Lung (tissue), 12 donors: ENCODE results near the gene AMZ1. TPM values are rescaled to one million over a fixed set of nuclear protein-coding genes. Genes with fewer than 3 reads are reported as not detected.

Experiments used
- ATAC-seq: fragments of 200-7000 bp; cut with Tn5 transposase; one replicate; pipeline ENCODE4 v1.9.1; 2020; ENCODE audit warnings: moderate number of reproducible peaks; ENCODE audit not compliant: insufficient read depth, low FRiP score
- DNase-seq, 3 donors: peaks; one replicate each; pipeline ENCODE4 v3.0.0-alpha.2; 2013 to 2017
- H3K27ac ChIP-seq, 2 donors: one replicate each; pipeline ENCODE4 v1.5.1; 2013; ENCODE audit warnings: mild to moderate bottlenecking in 2 of 2, moderate library complexity in 2 of 2, control low read depth in 1 of 2, inconsistent platforms in 1 of 2, low read depth in 1 of 2, low read length in 1 of 2
- H3K27me3 ChIP-seq, 3 donors: one replicate each; pipeline ENCODE4 v1.5.1; 2013; ENCODE audit warnings: low read length in 2 of 3; ENCODE audit not compliant: control insufficient read depth in 3 of 3, insufficient read depth in 3 of 3
- H3K36me3 ChIP-seq, 4 donors: one replicate each; pipeline ENCODE4 v1.5.1; 2013; ENCODE audit warnings: low read length in 4 of 4, mild to moderate bottlenecking in 1 of 4, moderate library complexity in 1 of 4; ENCODE audit not compliant: control insufficient read depth in 4 of 4, insufficient read depth in 4 of 4
- H3K4me1 ChIP-seq, 5 donors: one replicate each; pipeline ENCODE4 v1.5.1; 2013; ENCODE audit warnings: low read length in 5 of 5, mild to moderate bottlenecking in 2 of 5, moderate library complexity in 1 of 5; ENCODE audit not compliant: control insufficient read depth in 5 of 5, insufficient read depth in 5 of 5
- H3K4me3 ChIP-seq: one replicate; pipeline ENCODE4 v1.5.1; 2013; ENCODE audit warnings: mild to moderate bottlenecking, control low read depth, moderate library complexity
- H3K9ac ChIP-seq, 2 donors: one replicate each; pipeline ENCODE4 v1.5.1; 2013; ENCODE audit warnings: low read length in 2 of 2, control low read depth in 1 of 2; ENCODE audit not compliant: insufficient read depth in 1 of 2
- H3K9me3 ChIP-seq, 4 donors: one replicate each; pipeline ENCODE4 v1.5.1; 2013; ENCODE audit warnings: low read length in 3 of 4, mild to moderate bottlenecking in 1 of 4, moderate library complexity in 1 of 4; ENCODE audit not compliant: control insufficient read depth in 4 of 4, insufficient read depth in 3 of 4
- CTCF ChIP-seq: IDR thresholded peaks from 2 replicates; pipeline ENCODE4 v1.5.1; 2012; ENCODE audit warnings: mild to moderate bottlenecking; ENCODE audit errors: control extremely low read depth, extremely low read depth
- WGBS, 2 donors: extraction: QIAGEN DNeasy Blood & Tissue Kit; methylation state at CpG; one replicate each; pipeline ENCODE4 v1.1.7; 2013; 5-methylcytosine and 5-hydroxymethylcytosine counted together
- polyA plus RNA-seq, 2 donors: library from polyadenylated mRNA; stranded (reverse); fragments of 200-250 nt; gene quantifications; one replicate each; pipeline ENCODE4 v1.2.1, GENCODE V29; 2013
- total RNA-seq, 2 donors: library from RNA; depleted of rRNA in 1 of 2; stranded (reverse); fragments of >200 nt in 1 of 2; gene quantifications; one replicate each; pipeline ENCODE4 v1.2.1, GENCODE V29; 2014 to 2021
- donor health status: control.
- donor health status: control.
- donor health status: Bipolar disorder and iron deficiency.
- donor health status: healthy.
- donor health status: DM: yes; HTN: yes; CAD: no.

Gene AMZ1
- total and polyA plus RNA-seq, 4 donors, result 0.13 to 8.3 (median 0.52) TPM

GRCh38 chr7:2663121-2663886 is 24.7 kb upstream of the AMZ1 start:
- H3K4me1 ChIP-seq, result peaks cover 0 to 14% (median 6%) of the 10 kb centered on the region in 5 donors
- peaks cover 0 to 33% (median 2%) of the 10 kb centered on the region in 4 donors for H3K36me3 ChIP-seq
- H3K27ac ChIP-seq, result no peak overlapping the region
- ATAC-seq, result no peak
- WGBS, 2 donors, result 61% methylated on average over 30 of the region's 30 CpGs
- peak in 2 of 3 donors; percentile 42 to 80 for DNase-seq
- no peak overlapping the region for H3K4me3 ChIP-seq
- no peak overlapping the region for H3K9ac ChIP-seq
- H3K27me3 ChIP-seq, result no peaks in the 10 kb centered on the region
- peaks cover 0 to 7% (median 0%) of the 10 kb centered on the region in 4 donors for H3K9me3 ChIP-seq
- TF ChIP-seq CTCF, result no peak

- DNase-seq (no peak), ATAC-seq (no peak)
- Histone ChIP-seq H3K4me1 (peaks cover 0 to 14% (median 6%) of the 10 kb centered on the region in 5 donors), H3K9ac (no peak overlapping the region), H3K27me3 (no peaks in the 10 kb centered on the region), H3K4me3 (no peak overlapping the region), H3K36me3 (peaks cover 0 to 27% (median 2%) of the 10 kb centered on the region in 4 donors), H3K27ac (no peak overlapping the region), H3K9me3 (peaks cover 0 to 7% (median 0%) of the 10 kb centered on the region in 4 donors)
- WGBS, 2 donors, result 70 to 71% methylated on average over 4 of the region's 4 CpGs
- no peak for TF ChIP-seq CTCF
These were observed 24.0 kb upstream of the AMZ1 start for GRCh38 chr7:2663960-2664359.

GRCh38 chr7:2665359-2665791 is 22.6 kb upstream of the AMZ1 start:
- Histone ChIP-seq H3K4me3 (no peak overlapping the region), H3K27ac (no peak overlapping the region), H3K9ac (no peak overlapping the region), H3K36me3 (peaks cover 0 to 16% (median 0%) of the 10 kb centered on the region in 4 donors), H3K27me3 (no peaks in the 10 kb centered on the region), H3K9me3 (peaks cover 0 to 7% (median 0%) of the 10 kb centered on the region in 4 donors), H3K4me1 (peaks cover 0 to 14% (median 6%) of the 10 kb centered on the region in 5 donors)
- no peak for TF ChIP-seq CTCF
- ATAC-seq, result no peak
- WGBS, 2 donors, result 49 to 78% methylated on average over 33 of the region's 33 CpGs
- DNase-seq, result no peak
